DND-41 (cell line): Measurements from ENCODE around the gene CDYL2.

Source experiments
- CTCF ChIP-seq: IDR thresholded peaks from 2 replicates; pipeline ENCODE4 v1.5.1; 2012; ENCODE audit warnings: borderline replicate concordance, low read length, moderate library complexity, mild to moderate bottlenecking; ENCODE audit not compliant: poor library complexity, severe bottlenecking; ENCODE audit errors: extremely low read depth
- EZH2 ChIP-seq: IDR thresholded peaks from 3 replicates; pipeline ENCODE4 v1.6.1; 2012; ENCODE audit warnings: borderline replicate concordance, low read depth, mild to moderate bottlenecking, moderate library complexity, low read length, inconsistent platforms; ENCODE audit not compliant: severe bottlenecking

- no peak for TF ChIP-seq CTCF
- TF ChIP-seq EZH2, result no peak
Observed at GRCh38 chr16:80710918-80711317, 93.5 kb downstream of the CDYL2 start.
